Ovary (tissue), 3 donors: ENCODE data around the gene TNKS1BP1.

Experiments
- CTCF ChIP-seq, 3 donors: fragments of 450-650 bp in 2 of 3; fragments of 200-600 bp in 1 of 3; IDR thresholded peaks; one replicate each; pipeline versions ENCODE4 v1.5.1 to v1.8.0; 2016 to 2022; ENCODE audit warnings: antibody characterized with exemption in 3 of 3, mild to moderate bottlenecking in 1 of 3
- EP300 ChIP-seq: sonication (generic); formaldehyde crosslinking; IDR thresholded peaks from one replicate; pipeline ENCODE4 v1.6.1; 2017; ENCODE audit warnings: antibody characterized with exemption
- POLR2A ChIP-seq: fragments of 450-650 bp; IDR thresholded peaks from one replicate; pipeline ENCODE4 v1.6.1; 2017; ENCODE audit warnings: antibody characterized with exemption, mild to moderate bottlenecking, moderate library complexity
- donor health status: DM: no; HTN: no; CAD: no.

GRCh38 chr11:57266157-57266556, 58.6 kb downstream of the TNKS1BP1 start:
- TF ChIP-seq POLR2A = no peak
- no peak for TF ChIP-seq CTCF (IDR thresholded peaks at IDR 0.05)
- no peak for TF ChIP-seq EP300
